NCI-H774 (cell line): ENCODE results near the gene MGAT5.

ENCODE experiments used
- DNase-seq: peaks from one replicate; lab custom pipeline; 2025; lab: John Stamatoyannopoulos, UW

The MGAT5 gene

DNA sequence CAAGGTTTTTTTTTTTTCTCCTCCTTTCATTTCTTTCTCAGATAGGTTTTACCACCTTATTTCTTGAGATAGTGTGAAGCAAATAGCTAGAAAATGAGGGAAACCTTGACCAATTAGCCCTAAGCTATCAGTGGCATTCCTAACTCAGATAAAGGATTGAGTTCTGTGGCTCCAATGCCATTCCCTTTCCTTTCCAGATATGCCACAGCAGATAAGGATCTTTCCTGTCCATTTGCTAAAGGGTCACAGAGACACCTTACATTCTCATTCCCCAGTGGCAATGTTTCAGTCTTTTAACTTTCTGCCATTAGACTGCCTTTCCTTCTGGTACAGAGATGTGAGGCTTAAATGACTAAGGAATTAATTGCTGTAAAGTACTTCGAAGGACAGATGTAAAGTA, 81.7 kb downstream of the MGAT5 start:
- no peak for DNase-seq

DNA sequence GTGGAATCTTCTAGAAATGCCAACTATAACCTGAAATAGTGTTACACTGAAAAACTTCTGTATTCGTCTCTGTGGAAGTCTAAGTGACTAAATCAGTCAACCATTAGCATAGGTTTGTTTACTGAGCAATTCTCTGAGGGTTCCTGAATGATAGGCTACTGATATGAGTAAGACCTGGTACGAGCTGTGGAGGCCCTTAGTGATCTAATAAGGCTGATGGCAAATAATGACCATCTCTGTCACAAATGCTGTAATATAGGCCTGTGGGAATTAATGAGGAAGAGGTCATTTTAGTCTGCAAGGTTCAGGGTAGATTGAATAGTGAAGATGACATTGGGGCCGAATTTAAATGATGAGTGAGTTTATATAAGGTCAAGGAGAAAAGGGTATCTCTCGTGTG, 82.5 kb downstream of the MGAT5 start:
- no peak for DNase-seq

DNA sequence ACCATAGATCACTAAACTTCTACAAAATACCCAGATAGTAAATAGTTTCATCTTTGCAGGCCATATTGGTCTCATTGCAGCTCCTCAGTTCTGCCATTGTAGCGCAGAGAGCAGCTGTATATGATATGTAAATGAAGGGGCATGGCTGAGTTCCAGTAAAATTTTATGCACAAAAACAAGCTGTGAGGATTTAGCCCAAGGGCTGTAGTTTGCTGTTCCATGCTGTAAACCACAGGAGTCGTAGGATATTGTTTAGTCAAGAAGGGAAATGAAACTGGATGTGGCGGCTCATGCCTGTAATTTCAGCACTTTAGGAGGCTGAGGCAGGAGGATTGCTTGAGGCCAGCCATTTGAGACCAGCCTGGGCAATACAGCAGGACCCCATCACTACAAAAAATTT, 83.0 kb downstream of the MGAT5 start:
- no peak for DNase-seq

DNA sequence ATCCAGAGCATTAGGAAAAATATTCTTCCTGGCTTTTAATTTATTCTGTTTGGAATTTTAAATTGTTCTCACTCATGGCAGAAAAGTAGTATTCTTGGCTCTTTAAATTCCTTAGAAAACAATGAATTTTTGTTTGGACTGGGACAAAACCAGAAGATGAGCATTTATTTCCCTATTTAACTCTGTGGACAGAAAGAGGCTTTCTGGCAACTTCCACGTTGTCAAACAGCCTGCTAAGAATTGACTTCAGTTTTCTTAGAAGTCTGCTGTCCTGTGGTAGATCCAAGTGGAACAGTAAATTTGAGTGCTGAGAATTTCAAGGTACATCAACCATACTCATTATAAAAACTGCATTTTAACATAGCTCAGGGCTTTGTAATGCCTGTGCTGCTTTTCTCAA, 83.8 kb downstream of the MGAT5 start:
- DNase-seq, result no peak

DNA sequence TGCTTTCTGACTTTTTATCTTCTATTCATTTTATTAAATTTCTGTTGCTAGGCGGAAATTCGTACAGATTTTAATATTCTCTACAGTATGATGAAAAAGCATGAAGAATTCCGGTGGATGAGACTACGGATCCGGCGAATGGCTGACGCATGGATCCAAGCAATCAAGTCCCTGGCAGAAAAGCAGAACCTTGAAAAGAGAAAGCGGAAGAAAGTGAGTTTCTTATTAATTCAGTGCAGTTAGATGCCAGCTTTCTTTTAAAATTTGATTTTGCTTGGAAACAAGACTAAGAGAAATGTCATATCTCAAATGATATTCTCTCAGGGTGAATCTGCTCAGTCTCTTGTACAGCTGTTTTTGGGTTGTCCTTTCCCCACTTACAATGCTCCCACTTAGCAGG, 84.3 kb downstream of the MGAT5 start:
- no peak for DNase-seq

DNA sequence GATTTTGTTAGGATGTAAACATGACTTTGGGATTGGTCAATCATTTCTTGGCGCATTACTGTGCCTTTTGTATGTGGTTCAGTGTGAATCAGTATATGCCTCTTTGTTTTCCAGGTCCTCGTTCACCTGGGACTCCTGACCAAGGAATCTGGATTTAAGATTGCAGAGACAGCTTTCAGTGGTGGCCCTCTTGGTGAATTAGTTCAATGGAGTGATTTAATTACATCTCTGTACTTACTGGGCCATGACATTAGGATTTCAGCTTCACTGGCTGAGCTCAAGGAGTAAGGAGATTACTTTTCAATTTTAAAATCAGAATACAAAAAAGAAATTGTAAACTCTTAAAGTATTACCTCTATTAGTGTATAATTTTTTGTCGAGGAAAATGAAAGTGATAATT, 87.6 kb downstream of the MGAT5 start:
- no peak for DNase-seq

DNA sequence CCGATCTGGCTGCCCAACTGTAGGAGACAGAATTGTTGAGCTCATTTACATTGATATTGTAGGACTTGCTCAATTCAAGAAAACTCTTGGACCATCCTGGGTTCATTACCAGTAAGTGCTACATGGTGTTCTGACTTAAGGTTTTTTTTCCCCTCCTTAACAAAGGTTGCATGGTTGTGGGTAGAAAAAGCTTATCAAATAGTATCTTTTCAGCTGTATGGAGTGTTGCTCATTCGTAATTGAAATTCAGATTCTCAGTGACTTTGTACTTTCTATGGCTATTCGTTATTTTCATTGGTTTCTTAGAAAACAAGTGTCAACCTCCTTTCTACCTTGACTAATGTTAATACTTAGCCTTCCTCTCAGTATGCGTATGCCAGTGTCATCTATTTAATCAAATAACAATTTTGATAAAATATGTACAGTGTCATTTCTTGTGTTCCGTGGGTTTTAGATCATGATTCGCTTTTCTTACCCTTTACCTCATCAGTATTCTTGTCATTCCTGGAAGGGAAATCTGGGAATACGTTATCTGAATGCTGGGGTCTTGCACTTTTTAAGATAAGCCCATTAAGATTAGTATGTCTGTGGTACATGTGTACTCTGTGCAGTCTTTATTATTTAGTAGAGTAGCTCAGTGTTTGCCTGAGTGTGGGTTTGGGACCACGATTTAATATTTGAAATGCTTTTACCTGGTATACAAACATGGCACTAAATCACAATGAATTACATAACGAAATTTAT, 91.3 kb downstream of the MGAT5 start:
- DNase-seq, result no peak

DNA sequence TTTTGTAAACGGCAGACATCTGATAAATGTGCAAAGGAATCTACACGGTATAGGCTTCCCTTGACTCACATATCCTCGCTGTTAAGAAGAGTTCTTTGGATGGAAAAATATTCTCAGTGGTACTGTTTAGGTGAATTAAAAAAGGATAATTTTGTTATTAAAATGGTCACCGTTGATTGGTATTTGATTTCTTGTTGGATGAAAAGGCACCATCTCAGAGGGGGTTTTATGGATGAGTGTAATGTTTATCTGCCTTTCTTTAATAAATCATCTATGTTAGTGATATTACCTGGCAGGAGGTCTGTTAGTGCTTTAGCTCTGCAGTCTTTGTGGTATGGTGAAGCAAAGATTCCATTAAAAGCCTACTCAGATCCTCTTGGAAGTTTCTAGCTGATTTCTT, 92.3 kb downstream of the MGAT5 start:
- DNase-seq, result no peak

DNA sequence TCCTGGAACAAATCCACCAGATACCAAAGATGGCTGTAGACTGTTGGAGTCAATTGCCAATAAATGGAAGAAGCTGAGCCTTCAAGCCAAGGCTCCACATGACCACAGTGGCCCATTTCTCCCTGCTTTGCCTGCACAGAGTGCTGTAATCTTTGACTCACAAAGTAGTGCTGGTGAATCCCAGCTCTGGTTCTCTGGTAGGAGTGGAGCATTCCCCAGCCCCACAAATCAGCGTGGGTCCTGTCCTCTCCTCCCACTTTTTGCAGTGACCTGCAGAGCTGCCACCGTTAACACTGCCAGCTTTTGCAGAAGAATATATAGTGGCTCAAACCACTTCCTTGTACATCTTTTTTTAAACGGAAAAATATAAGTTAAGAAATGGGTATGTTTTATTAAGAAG, 93.9 kb downstream of the MGAT5 start:
- DNase-seq, result no peak

DNA sequence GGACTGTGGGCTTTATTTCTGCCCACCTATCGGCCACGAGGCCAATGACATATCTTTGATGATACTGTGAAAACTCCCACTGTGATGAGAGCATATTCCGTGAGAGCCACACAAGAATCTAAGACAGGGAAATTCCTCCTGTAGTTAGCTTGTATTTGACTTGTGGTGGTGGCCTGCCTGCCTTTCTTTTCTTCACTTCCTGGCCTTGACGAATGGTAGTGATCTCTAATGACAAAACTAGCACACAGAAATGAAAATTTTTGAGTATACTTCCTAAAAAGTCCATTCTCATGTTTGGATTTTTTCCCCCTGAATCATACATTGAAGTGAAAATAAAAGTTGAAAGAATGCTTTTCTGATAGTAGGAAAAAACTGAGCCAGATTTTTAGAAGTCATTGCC, 94.4 kb downstream of the MGAT5 start:
- no peak for DNase-seq

DNA sequence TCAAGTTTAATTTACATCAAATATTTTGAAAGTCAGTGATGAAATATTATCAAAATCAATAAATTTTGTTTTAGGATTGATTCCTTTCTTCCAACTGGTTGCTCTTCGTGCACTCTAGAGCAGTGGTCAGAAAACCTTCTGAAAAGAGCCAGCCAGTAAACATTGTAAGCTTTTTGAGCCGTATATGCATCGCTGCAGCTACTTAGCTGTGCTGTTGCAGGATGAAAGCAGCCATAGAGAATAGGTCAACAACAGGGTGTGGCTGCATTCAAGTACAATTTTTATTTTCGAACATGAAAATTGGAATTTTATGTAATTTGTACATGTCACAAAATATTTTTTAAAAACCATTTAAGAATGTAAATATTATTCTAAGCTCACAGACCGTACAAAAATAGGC, 94.9 kb downstream of the MGAT5 start:
- DNase-seq, result no peak

DNA sequence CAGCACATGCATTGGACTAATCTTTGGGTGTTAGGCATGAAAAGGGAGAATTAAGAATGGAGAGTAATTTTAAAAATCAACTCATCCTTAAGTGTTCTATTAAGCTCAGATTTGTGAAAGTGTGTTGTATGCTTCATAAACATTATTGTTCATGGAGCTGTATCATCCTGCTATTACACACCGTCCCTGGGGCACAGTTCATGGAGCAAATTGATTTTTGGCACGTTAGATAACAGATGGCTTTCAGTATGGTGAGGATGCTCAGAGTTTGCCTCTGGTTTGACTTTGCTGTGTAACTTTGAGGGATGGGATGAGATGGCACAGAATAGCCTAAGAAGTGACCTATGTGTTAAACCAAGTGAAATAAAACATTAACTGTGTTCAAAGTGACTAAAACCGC, 97.1 kb downstream of the MGAT5 start:
- no peak for DNase-seq

DNA sequence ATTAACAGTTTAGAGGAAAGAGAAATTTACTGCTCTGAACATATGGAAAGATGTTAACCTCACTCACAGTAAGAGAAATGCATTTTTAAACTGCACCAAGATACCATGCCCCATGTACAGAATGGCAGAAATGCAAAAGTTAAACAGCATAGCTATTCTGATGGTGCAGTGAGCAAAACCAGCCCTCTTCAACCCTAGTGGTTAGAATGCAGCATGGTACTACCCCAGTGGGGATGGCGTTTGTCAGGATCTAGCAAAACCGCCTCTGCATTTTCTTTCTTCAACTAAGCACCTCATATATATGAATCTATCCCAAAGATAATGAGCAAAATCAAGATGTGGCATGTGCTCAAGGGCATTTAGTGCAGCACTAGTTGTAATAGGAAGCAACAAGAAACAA, 98.0 kb downstream of the MGAT5 start:
- DNase-seq, result no peak

DNA sequence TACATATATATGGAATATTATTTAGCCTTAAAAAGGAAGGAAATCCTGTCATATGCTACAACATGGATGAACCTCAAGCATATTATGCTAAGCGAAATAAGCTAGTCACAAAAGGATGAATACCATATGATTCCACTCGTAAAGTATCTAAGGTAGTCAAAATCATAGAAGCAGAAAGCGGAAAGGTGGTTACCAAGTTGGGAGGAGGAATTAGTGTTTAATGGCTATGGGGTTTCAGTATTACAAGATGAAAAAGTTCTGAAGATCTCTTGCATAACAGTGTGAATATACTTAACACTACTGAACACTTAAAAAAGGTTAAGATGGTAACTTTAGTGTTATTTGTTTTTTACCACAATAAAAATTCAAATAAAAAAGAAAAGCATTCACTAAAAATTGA, 99.0 kb downstream of the MGAT5 start:
- DNase-seq, result no peak

DNA sequence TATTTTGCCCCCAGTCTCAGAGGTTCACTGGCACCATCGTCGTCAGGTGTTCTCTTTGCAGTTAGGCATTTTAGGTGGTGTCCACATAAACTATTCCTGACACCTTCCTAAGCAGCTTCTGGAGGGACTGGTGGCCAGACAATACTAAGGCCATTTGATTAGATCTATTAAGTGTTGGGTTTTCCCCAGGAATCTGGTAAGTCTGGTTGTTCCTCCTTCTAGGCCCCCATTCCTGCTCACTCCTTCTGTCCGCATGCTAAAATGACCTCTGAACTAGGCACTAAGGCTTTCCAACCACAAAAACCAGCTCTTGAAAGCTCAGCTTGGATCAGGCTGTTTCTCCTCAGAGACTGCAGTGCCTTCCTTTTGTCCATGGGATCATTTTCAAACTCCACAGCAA, 100.7 kb downstream of the MGAT5 start:
- no peak for DNase-seq

DNA sequence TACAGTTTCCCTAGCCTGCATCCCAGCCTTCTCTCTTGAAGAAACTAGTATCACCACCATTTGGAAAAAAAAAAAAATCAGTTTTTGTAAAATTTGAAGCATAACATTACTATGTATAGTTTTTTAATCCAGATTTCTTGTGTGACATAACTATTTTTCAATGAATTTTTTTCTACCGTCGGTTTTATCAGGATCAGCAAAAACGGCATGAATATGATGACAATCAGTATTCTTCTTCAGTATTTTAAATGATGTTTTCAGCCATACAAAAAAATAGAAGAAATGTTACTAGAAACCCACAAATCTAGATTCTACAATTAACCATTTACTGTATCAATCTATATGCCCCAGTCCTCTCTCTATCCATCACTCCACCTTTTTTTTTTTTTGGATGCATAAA, 103.9 kb downstream of the MGAT5 start:
- DNase-seq, result no peak

DNA sequence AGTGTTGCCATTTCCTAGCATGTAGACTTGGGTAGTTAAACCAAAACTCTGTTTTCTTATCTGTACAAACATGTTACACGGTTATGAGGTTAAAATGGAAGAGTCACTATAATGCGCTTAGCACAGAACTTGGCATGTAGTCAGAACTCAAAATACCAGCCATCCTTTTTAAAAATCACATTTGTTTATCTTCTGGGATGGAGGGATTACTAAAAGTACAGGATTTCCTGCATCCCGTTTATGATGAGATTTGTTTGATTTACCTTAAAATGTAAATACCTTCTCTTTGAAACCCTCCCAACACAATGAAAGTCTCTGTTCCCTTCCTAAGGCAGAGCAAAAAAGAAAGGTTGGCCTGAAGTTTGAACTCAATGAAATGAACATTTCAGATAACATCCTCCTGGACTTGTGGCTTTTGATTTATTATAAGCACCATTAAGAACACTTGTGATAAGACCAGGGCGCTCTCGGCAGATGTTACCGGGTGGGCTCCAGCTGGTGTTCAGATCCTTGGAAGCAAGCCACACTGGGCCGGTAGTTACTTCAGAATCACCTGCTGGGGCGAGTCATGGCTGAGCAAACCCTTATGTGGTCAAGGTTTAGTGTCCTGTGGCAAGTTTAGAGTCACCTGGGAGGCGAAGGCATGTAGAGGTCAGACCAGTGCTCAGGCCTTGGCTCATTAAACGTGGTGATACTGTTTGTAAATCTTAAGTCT, 105.7 kb downstream of the MGAT5 start:
- DNase-seq, result peak; percentile 16

DNA sequence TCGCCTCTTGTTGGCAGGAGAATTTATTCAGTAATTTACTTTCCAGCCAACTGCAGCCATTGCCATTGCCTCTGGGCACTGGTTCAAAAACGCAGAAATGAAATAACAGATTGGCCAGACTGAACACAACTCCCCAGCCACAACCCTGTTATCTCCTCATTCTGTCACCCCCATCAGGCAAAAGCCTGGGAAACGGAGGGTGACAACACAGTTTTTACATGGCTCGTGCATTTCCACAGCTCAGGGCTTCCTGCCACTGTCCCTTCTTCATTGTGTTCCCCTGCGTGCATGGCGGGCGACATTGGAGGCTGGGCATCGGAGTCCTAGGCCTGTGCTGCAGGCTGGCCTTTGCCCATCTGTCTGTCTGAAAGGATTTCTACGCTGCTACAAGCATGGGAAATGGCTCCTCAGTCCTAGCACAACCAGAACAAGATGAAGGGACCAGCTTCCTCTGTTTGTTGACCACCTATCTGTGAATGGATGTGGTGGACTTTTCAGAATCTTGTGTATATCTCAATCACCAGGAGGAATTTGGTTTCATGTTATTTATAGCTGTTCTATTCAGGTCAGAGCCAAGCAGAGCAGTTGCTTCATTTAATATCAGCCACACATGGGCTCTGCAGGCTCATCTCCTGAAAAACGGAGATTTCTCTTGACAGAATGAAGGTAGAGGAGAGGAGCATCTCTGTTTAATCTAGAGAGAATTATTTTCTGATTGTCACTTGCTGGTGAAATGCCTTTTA, 107.0 kb downstream of the MGAT5 start:
- no peak for DNase-seq

DNA sequence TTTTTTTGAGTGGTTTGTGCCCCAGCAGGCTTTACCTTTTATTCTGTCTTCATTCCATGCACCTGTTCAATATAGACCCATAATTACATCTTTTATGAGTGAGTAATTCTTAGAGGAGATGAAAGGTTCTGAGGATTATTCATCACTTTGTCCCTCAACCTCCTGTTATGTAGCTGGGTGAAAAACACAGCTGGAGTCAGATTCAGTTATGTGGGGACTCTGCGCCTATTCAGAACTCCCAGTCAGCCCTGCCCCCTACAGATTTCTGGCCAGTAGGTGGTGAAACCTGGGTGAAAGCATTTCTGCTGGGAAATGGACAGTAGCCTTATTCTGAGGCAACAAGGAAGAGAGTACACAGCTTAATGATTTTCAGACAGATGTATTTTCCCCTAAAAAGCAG, 107.8 kb downstream of the MGAT5 start:
- no peak for DNase-seq

DNA sequence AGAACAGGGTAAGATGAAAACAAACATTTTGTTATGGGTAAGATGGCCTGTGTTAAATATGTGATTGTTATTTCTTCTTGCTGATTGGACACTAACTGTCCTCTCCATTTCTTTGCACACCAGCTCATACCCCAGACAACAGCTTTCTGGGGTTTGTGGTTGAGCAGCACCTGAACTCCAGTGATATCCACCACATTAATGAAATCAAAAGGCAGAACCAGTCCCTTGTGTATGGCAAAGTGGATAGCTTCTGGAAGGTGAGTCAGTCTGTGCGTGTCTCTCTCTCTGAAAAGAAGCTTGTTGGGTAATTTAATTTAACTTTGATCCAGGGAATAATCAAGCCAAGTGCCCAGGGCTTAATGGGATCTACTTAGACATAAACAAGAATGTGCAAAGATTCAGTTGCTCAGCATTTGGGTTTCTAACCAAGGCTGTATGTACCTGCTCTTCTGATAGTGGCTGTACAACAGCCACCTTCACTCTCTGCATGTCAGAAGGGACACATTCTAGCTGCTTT, 108.3 kb downstream of the MGAT5 start:
- no peak for DNase-seq

DNA sequence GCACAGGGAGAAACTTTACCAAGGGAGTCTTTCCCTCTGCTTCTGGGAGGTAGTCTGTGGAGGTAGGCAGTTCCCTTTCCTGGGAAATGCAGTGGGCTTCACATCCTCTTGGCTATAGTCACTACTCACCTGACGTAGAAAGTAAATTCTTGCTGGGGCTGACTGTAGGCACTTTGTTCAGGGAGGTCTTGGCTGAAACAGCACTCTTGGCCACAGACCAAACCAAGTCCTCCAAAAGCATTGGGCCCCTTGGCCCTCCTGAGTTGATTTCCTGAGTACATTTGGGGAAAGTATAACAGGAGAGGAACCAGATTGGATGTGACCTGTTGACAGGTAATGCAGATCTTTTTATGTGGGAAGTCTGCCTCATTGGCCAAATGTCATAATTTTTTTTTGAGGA, 108.9 kb downstream of the MGAT5 start:
- DNase-seq, result no peak

DNA sequence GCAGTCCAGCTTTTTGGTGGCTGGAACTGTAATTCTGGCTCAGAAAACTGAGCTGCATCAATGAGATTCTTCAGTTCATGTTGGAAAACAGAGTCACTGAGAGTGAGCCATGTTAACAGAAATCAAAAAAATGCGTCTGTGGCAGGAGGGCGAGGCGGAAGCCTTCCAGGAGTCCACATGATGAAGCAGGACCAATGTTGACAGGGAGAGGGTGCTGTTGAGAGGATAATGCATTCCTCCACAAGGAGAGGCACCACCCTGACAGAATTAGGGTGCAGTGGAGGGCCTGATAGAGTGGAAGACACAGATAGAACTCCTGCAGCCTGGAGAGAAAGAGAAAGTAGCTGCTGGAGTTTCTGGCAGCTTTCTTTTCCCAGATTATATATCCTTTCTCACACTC, 111.5 kb downstream of the MGAT5 start:
- no peak for DNase-seq

DNA sequence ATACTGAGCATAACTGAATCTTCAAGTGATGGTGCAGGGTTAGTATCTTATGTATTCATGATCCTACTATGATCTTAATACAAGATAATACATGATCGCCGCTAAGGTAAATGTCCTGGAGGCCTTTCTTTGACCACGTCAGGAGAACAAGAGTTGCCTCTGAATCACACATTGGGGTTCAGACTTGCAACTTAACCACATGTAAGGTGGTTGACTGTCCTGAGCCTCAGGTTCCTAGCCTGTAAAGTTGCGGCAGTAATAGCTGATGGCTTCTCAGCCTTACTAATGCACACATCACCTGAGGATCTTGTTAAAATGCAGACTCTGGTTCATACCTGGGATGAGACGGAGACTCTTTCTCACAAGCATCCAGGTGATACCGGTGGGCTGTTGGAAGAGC, 112.5 kb downstream of the MGAT5 start:
- no peak for DNase-seq
